Ishikawa (cell line): Measurements from ENCODE around the gene RTN3.

Experiments
- CEBPB ChIP-seq: IDR thresholded peaks from 2 replicates; pipeline ENCODE4 v1.6.1; 2012
- CREB1 ChIP-seq: IDR thresholded peaks from 2 replicates; pipeline ENCODE4 v1.6.1; 2012; ENCODE audit warnings: low read depth
- EGR1 ChIP-seq: IDR thresholded peaks from 2 replicates; pipeline ENCODE4 v1.6.1; 2012
- EP300 ChIP-seq: IDR thresholded peaks from 2 replicates; pipeline ENCODE4 v1.6.1; 2012; ENCODE audit warnings: borderline replicate concordance
- FOXM1 ChIP-seq: IDR thresholded peaks from 2 replicates; pipeline ENCODE4 v1.6.1; 2012; ENCODE audit warnings: low read depth, borderline replicate concordance
- MAX ChIP-seq: IDR thresholded peaks from 2 replicates; pipeline ENCODE4 v1.6.1; 2012
- NFIC ChIP-seq: IDR thresholded peaks from 2 replicates; pipeline ENCODE4 v1.6.1; 2012
- RAD21 ChIP-seq: IDR thresholded peaks from 2 replicates; pipeline ENCODE4 v1.6.1; 2012; ENCODE audit warnings: low read depth
- REST ChIP-seq: IDR thresholded peaks from 2 replicates; pipeline ENCODE4 v1.6.1; 2012; ENCODE audit warnings: low read depth, mild to moderate bottlenecking
- TAF1 ChIP-seq: IDR thresholded peaks from 2 replicates; pipeline ENCODE4 v1.6.1; 2012; ENCODE audit warnings: low read depth, mild to moderate bottlenecking
- TCF12 ChIP-seq: IDR thresholded peaks from 2 replicates; pipeline ENCODE4 v1.6.1; 2012; ENCODE audit warnings: low read depth
- TEAD4 ChIP-seq: IDR thresholded peaks from 2 replicates; pipeline ENCODE4 v1.6.1; 2012
- YY1 ChIP-seq: IDR thresholded peaks from 2 replicates; pipeline ENCODE4 v1.6.1; 2012; ENCODE audit warnings: low read depth
- ZBTB7A ChIP-seq: IDR thresholded peaks from 2 replicates; pipeline ENCODE4 v1.6.1; 2012; ENCODE audit warnings: low read depth
- TF ChIP-seq, protein P1 (sequence below): IDR thresholded peaks from 2 replicates; pipeline ENCODE4 v1.6.1; 2012

The RTN3 gene

GRCh38 chr11:63667995-63668795 lies 13.1 kb upstream of the RTN3 start:
- TF ChIP-seq, protein P1, sequence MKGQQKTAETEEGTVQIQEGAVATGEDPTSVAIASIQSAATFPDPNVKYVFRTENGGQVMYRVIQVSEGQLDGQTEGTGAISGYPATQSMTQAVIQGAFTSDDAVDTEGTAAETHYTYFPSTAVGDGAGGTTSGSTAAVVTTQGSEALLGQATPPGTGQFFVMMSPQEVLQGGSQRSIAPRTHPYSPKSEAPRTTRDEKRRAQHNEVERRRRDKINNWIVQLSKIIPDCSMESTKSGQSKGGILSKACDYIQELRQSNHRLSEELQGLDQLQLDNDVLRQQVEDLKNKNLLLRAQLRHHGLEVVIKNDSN: no peak
- no peak for TF ChIP-seq MAX
- no peak for TF ChIP-seq CREB1
- TF ChIP-seq TCF12: no peak
- TF ChIP-seq ZBTB7A: no peak
- TF ChIP-seq REST: no peak
- no peak for TF ChIP-seq RAD21
- TF ChIP-seq YY1: no peak
- TF ChIP-seq EP300: no peak
- no peak for TF ChIP-seq CEBPB
- no peak for TF ChIP-seq EGR1
- no peak for TF ChIP-seq FOXM1

- no peak for TF ChIP-seq CREB1
- no peak for TF ChIP-seq EGR1
- TF ChIP-seq TCF12: no peak
- no peak for TF ChIP-seq TAF1
- no peak for TF ChIP-seq ZBTB7A
- no peak for TF ChIP-seq CEBPB
- TF ChIP-seq REST: no peak
- TF ChIP-seq EP300: no peak
- TF ChIP-seq YY1: no peak
- TF ChIP-seq RAD21: no peak
- no peak for TF ChIP-seq TEAD4
- TF ChIP-seq FOXM1: no peak
- TF ChIP-seq NFIC: no peak
- TF ChIP-seq, protein P1: no peak
- TF ChIP-seq MAX: no peak
Observed at GRCh38 chr11:63670096-63670432, 11.2 kb upstream of the RTN3 start.

DNA sequence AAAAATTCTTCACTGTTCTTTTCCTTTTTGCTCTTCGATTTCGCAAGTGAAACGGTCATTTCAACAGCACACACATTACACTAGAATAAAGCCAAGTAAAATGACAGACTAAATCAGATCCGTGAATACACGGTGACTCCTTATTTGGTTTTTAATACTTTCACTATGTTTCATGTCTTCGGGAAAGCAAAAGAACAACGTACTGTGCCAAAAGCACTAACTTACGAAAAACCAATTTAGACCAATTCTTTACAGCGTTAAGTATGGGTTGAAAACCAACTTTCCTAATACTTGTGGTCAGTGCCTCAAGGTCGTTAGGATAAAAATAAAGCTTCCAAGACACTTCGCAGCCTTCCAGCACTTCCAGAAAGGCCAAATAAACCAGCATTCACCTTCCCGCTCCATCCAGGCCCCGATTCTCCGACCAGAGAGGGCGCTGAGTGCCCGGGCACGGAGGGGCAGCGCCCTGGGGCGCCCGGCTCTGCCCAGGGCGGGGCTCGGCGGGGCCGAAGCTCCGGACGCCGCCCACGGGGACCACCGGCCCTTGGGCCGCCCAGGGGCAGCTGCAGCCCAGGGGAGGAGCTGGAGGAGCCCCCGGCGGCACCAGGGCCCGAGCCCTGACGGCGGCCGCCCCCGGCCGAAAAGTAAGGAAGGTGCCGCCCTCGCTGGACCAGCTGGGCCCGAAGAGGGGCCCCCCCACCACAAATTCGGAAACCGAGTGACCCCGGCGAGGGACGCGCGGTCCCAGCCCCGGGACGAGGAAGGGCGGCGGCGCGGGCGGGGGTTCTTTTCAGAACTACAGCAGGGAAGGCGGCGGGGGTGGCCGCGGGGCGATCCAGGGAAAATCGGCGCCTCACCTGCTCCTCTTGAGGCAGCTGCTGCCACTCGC lies 10.6 kb upstream of the RTN3 start:
- TF ChIP-seq NFIC: no peak
- TF ChIP-seq CEBPB: 0 out of 2 replicates have a peak, but pooled peaks have one; percentile 41
- TF ChIP-seq, protein P1: no peak
- no peak for TF ChIP-seq TEAD4
- no peak for TF ChIP-seq EGR1
- TF ChIP-seq EP300: no peak; the same call in 1 of the 2 replicates
- TF ChIP-seq REST: no peak
- TF ChIP-seq TCF12: no peak
- TF ChIP-seq RAD21: peak; percentile 56; the same call in 1 of the 2 replicates
- no peak for TF ChIP-seq CREB1
- no peak for TF ChIP-seq FOXM1
- peak; percentile 83 for TF ChIP-seq ZBTB7A
- TF ChIP-seq MAX: peak; percentile 32; the same call in 1 of the 2 replicates
